ENCODE measurements around the gene AXDND1.
"Not testable (repeated sequence)": the region's sequence is repeated elsewhere in the genome, so short reads cannot be mapped to it uniquely, and the experiment has no call there.

AXDND1 gene

DNA sequence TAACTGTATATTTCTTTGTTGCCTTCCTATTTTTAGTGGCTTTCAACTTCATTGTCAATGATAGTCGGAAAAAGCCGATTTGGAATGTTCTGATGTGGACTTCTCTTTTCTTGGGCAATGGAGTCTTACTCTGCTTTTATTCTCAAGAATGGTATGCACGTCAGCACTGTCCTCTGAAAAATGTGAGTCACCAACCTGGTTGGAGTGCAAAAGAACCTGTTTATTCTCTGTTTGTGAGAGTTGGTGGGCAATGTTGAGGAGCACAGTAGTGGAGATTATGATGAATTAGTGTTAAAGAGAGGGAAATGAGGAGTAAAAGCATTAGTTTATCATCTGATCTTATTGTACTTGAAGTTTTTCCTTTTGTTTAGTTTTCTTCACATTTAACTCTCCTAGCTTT is 14.5 kb upstream of the AXDND1 start:
- TF ChIP-seq CTCF (IDR thresholded peaks at IDR 0.05; ENCODE audit: insufficient read depth, low read length), result no peak
- TF ChIP-seq SPI1 (IDR thresholded peaks at IDR 0.05; ENCODE audit: borderline replicate concordance, low read depth), result no peak
- no peak for TF ChIP-seq GABPA (IDR thresholded peaks at IDR 0.05; ENCODE audit: low read depth)
- TF ChIP-seq REST (IDR thresholded peaks at IDR 0.05; ENCODE audit: insufficient replicate concordance, low read depth), result no peak
- no peak for TF ChIP-seq POLR2AphosphoS5 (IDR thresholded peaks at IDR 0.05; ENCODE audit: low read depth)
- Histone ChIP-seq H3K4me3 (replicated peaks; ENCODE audit: insufficient read depth, low read length) (no peak overlapping the region), H3K27me3 (ENCODE audit: insufficient read depth, poor library complexity, severe bottlenecking) (no peaks in the 10 kb centered on the region), H3K27ac (replicated peaks) (no peak overlapping the region)
- DNase-seq (ENCODE audit: low read depth in 1 of 2, low spot score in 1 of 2), result no peak

- no peak for TF ChIP-seq SPI1 (IDR thresholded peaks at IDR 0.05; ENCODE audit: borderline replicate concordance, low read depth)
- no peak for TF ChIP-seq CTCF (IDR thresholded peaks at IDR 0.05; ENCODE audit: insufficient read depth, low read length)
- no peak for TF ChIP-seq POLR2AphosphoS5 (IDR thresholded peaks at IDR 0.05; ENCODE audit: low read depth)
- TF ChIP-seq REST (IDR thresholded peaks at IDR 0.05; ENCODE audit: insufficient replicate concordance, low read depth), result no peak
- TF ChIP-seq GABPA (IDR thresholded peaks at IDR 0.05; ENCODE audit: low read depth), result no peak
- H3K27ac ChIP-seq (replicated peaks), result no peak overlapping the region
- H3K27me3 ChIP-seq (ENCODE audit: insufficient read depth, poor library complexity, severe bottlenecking), result no peaks in the 10 kb centered on the region
- no peak for DNase-seq (ENCODE audit: low read depth in 1 of 2, low spot score in 1 of 2)
- no peak overlapping the region for H3K4me3 ChIP-seq (replicated peaks; ENCODE audit: insufficient read depth, low read length)
These were observed 13.5 kb upstream of the AXDND1 start for GRCh38 chr1:179352236-179352635.

GRCh38 chr1:179353546-179353945 is 12.2 kb upstream of the AXDND1 start:
- Histone ChIP-seq H3K4me3 (replicated peaks; ENCODE audit: insufficient read depth, low read length) (no peak overlapping the region), H3K27ac (replicated peaks) (no peak overlapping the region), H3K27me3 (ENCODE audit: insufficient read depth, poor library complexity, severe bottlenecking) (no peaks in the 10 kb centered on the region)
- no peak for TF ChIP-seq CTCF (IDR thresholded peaks at IDR 0.05; ENCODE audit: insufficient read depth, low read length)
- DNase-seq (ENCODE audit: low read depth in 1 of 2, low spot score in 1 of 2), result no peak

DNA sequence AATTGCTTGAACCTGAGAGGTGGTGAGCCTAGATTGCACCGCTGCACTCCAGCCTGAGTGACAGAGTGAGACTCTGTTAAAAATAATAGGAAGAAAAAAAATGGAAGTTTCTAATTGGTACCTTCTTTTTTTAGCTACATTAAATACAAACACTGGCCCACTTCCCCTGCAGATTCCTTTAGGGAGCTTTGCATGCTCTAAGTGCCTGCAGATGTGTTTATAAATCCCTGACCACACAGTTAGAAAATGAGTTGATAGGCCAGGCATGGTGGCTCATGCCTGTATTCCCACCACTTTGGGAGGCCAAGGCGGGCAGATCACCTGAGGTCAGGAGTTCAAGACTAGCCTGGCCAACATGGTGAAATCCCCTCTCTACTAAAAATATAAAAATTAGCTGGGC is 4.1 kb upstream of the AXDND1 start:
- H3K4me3 ChIP-seq (replicated peaks; ENCODE audit: insufficient read depth, low read length); H3K27ac ChIP-seq (replicated peaks); H3K27me3 ChIP-seq (ENCODE audit: insufficient read depth, poor library complexity, severe bottlenecking); DNase-seq (ENCODE audit: low read depth in 1 of 2, low spot score in 1 of 2): not testable (repeated sequence)

Data from HL-60 (cell line).